Activated CD8-positive, alpha-beta memory T cell treated with anti-CD3 and anti-CD28 coated beads, Interleukin-2, amount 50 U/mL, for 24 hours (primary cell): Measurements from ENCODE around the gene CTXN1.
"Not testable (repeated sequence)": the region's sequence is repeated elsewhere in the genome, so short reads cannot be mapped to it uniquely, and the experiment has no call there.

ENCODE experiments used
- DNase-seq: peaks from one replicate; pipeline ENCODE4 v3.0.0-alpha.2; 2020; ENCODE audit errors: extremely low read depth

The CTXN1 gene

DNA sequence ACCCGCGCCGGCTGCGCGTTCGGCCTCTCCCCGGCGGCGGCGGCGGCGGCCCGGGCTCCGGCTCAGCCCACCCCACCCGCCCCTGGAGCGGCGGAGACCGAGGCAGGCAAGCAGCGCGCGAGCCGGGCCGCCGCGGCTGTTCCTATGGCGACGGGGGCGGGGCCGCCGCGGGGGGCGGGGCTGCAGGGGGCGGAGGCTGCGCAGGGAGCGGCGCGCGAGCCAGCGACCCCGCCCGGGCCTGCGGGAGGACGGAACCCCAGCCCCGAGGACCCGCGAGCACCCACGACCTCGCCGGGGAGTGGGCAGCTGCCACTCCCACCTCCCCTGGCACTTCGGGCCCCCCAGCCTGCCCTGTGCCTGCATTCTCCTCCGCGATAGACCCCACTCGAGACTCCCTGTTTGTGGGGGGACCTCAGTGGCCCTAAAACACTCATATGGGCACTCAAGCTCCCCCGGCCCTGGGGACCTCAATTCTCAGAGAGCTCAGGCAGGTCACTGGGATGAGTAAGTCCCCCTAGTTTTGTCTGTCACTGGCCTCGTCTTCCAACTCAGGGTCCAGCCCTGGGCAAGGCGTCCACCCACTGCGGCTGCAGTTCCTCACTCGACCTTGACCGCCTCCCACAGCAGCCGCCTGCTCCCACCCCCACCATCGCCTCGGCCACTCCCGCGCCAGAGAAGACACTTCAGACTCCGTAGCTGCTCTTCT, at the start of gene CTXN1:
TSS of gene CTXN1 (minus strand) at position 115 of the 706 bp plus-strand sequence. CDS start 597 bp downstream, outside the sequence.
- DNase-seq, result no peak

DNA sequence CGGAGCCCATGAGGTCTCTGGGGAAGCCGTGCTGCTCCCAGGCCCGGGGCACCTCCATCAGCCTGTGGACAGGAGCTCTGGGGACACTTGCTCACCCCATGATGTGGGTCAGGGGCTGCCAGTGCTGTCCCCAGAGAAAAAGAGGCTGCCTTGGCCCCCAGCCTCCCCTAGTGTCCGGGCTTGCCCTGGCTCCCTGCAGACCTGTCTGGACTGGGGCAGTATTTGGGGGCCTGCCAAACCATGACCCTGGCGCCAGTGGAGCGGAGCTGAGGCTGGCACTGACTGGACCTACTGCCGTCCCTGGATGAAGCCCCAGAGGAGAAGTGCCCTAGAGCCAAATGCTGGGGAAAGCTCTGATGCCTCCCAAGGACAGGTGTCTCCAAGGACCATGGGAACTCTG, 49.1 kb upstream of the CTXN1 start:
- no peak for DNase-seq

DNA sequence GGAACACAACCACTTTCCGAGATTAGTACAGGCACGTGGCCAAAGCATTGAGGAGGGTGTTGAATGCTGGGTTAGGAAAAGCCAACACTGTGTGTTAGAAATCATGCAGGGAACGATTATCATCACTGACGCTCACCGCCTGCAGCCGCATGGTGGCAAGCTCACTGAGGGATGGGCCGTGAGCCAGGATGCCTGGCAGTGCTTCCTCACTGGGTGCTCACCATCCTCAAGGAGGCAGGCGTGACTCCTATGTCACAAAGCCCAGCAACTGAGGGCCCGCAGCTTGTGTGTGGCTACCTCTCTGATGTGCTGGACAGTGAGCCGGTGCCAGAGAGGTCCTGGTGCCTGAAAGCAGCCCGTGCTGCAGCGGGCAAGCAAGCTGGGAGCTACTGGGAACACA, 47.9 kb upstream of the CTXN1 start:
- DNase-seq, result no peak

DNA sequence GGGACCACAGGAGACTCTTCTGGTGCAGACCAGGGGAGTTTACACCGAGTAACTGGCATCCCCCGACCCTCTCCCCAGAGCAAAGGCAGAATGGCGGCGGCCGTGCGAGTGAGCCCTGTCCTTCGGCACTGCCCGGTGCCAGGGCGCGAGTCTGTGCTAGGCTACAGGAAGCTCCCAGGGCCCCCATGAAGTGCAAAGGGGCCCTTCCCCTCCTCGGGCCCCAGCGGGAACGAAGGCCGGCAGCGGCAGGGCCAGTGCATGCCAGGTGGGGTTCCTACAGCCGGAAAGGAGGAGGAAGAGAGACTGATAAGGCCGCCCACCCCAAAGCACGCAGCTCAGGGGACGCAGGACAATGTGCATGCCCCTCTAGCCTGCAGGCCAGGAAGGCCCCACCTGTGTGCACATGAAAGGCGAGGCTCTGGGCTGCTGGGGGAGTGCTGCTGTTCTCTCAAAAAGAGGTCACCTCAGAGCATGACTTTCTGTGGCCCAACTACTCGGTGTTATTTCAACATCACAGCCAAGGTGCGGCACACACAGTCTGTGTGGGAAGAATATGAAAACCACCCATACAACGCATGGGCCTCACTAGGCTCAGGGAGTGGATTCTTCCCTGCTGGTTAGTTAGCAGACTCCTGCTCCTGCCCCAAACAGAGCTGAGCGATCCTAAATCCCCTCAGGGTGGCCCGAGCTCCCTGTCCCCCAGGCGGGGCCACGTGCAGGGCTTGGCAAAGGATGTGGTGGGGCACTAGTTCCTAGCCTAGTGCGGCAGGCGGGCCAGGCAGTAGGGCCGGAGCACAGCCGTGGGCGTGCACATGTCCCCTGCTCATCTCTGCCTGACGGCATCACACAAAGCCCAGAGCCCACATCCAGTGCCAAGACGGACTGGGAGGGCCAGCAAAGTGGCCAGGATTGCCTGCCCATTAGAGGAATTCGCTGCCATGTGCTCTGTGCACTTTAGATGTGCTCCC, 45.9 kb upstream of the CTXN1 start:
- no peak for DNase-seq

DNA sequence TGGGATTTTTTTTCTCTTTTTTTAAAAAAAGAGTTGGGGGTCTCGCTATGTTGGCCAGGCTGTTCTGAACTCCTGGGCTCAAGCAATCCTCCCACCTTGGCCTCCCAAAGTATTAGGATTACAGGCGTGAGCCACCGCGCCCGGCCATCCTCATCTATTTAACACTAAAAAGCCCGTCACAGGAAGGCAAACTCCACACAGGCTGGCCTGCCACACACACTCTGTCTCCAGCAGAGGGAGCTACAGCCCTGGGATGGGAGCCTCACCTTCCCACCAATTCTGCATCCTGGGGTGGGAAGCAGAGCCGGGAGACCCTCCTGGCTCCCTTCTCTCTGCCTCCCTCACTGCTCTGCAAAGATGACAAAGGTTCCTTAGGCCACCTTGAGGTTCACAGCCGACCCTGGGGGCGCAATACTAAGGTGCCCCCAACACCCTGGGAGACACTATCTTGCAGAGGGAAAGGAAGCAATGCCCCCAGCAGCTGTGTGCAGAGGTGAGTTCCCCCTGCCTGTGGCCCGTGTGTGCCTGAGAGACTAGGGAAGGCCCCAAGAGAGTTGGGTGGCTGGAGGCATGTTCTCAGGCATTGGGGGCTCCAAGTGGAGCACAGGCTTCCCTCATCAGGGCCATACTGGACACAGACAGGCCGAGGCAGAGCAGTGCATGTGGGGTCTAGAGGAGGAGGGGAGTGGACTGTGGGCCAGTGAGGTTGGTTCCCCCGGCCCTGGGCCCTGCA, 44.9 kb upstream of the CTXN1 start:
- DNase-seq, result no peak

DNA sequence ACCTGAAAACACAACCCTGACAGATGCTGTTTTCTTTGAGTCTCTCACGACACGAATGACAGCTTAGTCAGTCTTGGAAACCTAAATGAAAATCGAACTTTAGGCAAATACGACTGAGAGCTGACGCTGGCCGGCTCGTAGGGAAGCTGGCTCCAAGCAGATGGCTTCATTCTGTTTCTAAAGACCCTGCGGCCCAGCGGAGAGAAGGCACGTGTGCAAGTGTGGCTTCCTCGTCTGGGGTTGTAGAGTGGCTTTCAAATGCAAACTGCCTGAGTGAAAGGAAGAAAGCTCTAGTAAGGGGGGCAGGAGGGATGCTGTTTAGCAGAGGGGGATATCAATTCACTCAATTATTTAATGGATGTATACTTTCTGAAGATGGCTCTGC, 43.6 kb upstream of the CTXN1 start:
- DNase-seq, result no peak

DNA sequence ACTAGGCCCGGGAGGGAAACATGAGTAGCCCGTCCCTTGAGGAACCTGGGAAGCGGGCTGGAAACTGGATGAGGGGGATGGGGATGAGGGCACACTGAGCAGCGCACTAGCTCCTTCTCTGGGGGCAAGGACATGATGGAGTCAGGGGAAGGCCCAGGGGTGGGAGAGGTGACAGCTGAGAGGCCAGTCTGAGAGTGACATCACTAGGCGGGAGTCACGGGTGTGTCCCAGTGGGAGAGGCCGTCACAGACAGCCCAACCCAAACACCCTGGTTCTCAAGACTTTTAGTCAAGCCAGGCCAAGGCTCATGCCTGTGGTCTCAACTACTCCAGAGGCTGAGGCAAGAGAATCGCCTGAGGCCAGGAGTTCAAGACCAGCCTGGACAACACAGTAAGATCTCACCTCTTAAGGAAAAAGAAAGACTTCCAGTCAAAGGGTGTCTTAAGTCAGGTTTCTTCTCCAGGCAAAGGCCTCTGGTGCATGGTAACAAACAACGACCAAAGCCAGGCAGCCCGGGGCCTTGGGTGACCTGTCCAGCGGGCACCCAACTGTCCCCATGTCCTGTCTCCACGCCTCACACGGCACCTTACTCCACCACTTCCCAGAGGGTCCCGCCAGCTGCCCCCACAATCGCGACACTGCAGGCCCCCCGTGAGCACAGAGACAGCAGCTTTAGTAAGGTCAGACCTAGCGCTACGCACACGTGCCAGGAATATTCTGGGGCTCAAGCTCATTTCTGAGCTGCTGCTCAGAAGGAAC, 43.0 kb upstream of the CTXN1 start:
- DNase-seq, result no peak

DNA sequence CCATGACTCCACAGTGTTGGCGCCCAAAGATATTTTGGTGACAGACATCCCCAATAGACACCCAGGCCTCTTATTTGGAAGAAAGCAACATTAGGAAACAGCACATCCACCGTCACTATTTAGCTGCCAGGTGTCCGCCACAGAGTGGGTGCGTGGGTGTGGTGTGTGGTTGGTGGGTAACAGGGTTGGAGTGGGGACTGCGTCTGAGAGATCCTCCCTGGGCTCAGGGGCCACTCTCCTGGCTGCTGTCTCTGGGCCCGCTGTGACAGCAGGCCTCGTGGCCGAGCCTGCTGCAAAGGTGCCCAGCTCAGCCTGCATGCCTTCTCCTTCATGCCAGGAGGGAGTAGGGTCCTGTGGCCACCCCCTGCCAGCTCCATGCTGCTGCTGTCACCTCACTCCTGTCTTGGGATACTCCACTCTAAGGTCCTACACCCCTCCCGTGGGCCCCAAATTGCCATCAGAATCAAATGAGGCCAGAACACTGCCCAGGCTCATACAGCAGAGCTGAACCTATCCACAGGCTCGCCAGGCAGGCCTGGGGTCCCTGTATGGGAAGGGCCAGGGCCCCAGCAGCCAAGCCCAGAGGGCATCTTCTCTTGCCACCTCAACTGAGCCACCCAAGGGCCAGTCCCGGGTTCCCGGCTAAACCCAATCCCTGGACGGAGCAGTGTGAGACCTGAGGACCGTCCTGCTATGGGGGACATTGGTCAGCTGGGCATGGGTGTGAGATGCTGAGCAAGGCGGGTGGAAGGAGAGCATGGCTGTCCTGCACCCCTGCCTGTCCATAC, 42.3 kb upstream of the CTXN1 start:
- DNase-seq, result no peak

DNA sequence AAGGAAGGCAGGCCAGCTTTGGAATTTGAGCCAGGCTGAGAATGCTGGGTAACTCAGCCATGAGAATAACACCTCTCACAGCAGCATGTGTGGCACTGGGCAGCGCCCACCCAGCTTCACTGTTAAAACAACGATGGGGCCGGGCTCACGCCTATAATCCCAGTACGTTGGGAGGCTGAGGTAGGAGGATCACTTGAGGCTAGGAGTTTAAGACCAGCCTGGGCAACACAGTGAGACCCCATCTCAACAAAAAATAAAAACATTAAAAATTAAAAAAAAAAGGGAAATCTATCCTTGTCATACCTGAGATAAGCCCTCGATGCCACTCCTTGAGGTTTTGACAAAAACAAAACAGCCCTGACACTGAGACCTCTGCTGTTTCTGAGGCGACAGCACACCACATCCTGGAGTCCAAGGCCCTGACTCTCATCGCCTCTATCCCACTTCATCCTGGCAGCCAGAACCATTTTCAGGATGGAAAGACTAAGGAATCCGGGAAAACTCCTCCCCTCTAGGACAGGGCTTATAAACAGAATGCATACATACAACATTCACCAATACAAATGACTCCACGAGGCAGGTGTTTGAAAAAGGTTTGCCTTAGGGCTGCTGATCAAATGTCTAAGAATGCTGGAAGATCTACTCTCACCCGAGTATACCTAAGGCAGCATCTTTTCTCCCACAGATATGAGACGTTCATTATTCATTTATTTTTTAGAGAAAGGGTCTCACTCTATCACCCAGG, 40.2 kb upstream of the CTXN1 start:
- DNase-seq, result no peak

DNA sequence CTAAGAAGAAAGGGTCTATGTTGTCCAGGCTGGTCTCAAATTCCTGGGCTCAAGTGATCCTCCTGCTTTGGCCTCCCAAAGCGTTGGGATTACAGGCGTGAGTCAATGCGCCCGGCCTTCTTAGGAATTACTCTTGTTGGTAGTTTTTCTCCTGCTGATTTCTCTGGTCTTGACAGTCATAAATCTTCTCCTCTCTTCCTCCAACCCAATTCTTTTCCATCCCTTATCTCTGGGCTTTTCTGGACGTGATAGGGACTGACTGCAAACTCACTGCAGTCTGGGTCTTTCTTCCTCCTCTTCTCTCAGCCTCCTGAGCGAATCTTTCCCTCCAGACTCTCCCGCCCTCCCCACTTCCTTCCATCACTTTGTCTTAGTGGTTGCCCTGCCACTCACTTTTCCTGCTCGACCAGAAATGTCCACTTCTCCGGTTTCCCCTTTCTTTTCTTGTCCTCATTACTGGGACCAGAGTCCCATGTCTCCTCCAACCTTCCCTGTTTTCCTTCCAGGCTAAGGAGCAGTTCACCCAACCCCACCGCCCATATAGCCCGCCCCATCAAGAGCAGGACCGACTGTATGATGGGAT, 39.4 kb upstream of the CTXN1 start:
- no peak for DNase-seq

DNA sequence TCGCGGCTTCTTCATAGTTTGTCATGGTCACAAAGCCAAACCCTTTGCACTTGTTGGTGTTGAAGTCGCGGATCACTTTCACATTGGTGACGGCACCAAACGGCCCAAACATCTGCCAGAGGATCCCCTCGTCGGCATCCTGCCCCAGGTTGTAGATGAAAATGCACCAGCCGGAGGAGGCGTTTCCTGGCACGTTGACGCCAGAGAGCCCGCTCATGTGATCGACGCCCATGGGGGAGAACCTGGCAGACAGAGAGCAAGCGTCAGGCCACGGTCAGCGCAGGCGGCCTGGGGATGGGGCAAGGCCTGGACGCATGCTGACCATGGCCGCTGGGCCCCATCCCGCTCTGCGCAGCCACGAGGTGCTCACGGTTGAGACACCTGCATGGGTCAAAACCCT, 37.6 kb upstream of the CTXN1 start:
- DNase-seq, result no peak

DNA sequence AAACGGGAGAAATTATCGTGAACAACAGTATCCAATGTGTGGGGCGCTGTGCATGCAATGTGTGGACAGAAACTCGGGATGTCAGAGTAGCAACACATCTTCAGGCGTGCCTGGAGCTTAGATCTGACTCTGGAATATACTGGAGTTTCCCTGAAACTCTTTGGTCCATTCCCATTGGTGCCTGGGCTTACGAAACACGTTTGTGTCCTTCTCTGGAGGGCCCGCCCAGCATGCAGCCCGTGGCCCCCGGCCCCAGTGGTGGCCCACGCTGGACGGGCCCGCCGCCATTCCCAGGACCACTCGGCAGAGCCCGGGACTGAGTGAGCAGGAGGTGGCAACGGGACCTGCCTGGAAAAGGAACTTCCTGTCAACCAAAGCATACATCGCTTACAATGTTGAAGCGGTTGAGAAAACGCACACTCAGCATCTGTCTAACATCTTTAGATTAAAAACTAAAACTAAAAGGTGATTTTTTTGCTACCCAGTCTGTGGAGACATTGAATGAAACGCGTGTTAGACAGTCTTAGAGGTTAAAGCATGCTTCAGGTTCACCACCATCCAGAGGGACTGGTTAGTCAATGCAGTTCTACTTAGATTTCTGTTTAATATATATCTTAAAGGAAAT, 36.8 kb upstream of the CTXN1 start:
- no peak for DNase-seq

DNA sequence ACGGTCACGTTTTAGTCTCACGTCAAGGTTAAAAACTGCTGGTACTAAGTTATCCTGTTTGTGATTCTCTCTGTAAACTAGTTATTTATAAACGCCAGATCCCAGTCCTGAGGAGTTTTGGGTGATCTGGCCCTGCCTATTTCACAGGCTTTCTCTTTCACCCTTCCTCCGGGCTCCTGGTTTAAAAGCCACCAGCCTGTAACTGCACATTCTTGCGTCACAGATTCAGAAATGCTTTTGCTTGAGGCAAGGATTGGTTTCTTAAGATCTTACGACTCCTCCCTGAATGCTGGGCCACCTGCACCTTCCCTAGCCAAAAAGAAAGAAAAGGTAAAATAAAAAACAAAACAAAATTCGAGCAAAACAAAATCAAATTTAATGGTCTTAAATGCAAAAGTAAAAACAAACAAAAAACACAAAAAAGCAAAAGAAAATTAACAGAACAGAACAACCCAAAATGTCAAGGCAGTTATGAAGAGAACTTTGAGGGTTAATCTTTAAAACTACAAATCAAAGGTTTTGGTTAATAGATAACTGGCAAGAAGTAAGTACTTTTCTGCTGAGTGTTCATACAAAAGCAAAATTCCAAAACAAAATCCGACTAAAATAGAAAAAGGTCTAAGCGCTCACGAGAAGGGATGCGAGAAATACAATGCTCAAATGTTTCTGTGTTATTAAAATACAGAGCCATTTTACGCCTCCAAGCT, 36.1 kb upstream of the CTXN1 start:
- DNase-seq, result no peak

DNA sequence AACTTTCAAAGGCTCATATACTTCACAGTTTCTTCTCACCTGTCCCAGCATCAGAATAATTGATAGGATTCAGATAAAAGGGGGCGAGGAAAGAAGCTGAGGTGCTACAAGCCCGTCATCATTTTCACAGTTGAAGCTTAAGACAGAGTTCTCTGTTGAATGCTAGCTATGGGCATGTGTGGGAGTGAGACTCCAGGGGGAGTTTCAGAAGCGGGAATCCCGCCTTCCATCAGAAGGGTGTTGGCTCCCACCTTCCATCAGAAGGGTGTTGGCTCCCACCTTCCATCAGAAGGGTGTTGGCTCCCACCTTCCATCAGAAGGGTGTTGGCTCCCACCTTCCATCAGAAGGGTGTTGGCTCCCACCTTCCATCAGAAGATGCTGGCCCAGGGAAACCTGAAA, 35.1 kb upstream of the CTXN1 start:
- DNase-seq, result not testable (repeated sequence)

DNA sequence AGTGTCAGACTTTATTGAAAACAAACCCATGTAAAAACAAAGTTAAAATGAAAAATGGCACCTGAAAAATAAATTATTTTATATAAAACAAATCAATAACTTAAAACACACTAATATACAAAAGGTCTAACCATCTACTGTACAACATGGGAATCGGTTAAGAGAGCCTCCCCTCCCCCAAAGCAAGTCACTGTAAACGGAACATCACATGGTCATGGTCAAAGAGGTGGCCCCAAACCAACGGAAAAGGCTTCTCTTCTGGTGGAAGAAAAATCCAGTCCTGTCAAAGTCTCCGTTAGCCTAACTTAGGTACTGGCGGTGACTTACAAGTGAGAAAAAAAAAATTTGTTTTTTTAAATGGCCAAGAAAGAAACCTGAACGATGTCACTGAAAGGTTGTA, 33.3 kb upstream of the CTXN1 start:
- no peak for DNase-seq

DNA sequence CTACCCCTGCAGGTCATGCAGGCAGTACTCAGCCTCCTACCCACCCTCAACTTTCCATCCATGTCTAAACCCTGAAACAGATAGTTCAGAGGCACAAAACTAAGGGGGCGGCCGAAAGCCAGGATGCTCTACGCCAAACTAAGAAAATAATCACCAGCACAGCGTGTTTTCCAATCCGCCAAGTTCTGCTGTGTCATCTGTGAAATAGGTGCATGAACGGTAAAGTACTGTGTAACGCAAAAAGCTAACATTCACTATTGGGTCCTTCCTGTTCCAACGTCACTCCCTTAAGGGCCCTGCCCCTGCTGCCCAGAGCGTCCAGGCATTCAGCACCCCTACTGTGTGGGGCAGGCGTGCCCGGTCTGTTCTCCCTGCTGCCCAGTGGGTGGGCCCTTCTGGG, 29.8 kb upstream of the CTXN1 start:
- no peak for DNase-seq

DNA sequence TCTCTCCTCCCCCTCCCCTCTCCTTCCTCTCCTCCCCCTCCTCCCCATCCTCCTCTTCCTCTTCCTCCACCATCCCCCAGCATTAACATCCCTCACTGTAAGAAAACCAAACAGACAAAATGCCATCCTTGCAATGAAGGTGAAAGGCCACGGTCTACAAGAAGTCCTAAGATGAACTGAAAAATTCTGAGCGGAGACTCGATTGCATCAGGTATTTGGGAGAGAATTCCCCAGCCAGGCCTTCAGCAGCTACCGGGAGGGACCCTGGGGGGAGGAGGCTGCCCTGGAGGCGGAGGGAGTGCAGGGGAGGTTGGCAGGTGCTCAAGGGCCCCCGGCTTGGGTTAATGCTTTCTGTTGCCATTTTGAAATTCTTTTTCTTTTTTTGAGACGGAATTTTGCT, 27.6 kb upstream of the CTXN1 start:
- no peak for DNase-seq

DNA sequence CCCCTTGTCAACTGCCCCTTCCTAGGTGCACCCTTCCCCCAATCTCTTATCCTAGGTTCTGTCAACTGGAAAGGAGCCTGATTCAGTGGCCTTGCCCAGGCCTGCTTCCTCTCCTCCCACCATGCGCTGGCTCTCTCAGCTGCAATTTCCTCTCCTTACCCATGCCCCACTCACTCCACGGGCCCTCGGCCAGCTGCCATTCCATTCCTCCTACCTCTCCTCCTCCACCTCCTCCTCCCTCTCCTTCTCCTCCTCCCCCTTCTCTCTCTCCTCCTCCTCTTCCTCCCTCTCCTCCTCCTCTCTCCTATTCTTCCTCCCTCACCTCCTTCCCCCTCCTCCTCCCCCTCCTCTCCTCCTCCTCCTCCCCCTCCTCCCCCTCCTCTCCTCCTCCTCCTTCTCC, 27.1 kb upstream of the CTXN1 start:
- DNase-seq, result no peak

DNA sequence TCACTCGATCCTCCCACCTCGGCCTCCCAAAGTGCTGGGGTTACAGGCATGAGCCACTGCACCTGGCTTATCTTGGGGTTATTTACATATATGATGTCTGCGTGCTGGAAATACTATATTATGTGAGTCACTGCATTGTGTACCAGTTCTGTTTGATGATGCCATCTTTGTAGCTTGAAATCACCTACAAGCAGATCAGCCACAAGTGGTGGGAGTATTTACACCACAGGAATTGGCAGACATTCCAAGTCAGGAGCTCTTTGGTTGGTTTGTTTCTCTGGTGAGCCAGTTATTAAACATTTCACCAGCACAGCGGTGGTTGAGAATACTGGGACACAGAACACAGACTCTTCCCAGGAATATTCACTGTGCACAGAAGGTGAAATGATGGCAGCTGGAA, 22.0 kb upstream of the CTXN1 start:
- DNase-seq, result no peak
